WERI-Rb-1 (cell line): ENCODE results near the gene SLC15A5.

Experiments used
- DNase-seq: peaks from one replicate; pipeline ENCODE4 v3.0.0-alpha.2; 2020
- H3K27ac ChIP-seq: fragments of 250-450 bp; sonication (Bioruptor Pico); 2 replicates; pipeline ENCODE4 v1.5.1; 2020; ENCODE audit warnings: mild to moderate bottlenecking, moderate library complexity
- H3K27me3 ChIP-seq: fragments of 250-450 bp; sonication (Bioruptor Pico); 2 replicates; pipeline ENCODE4 v1.5.1; 2021; ENCODE audit warnings: mild to moderate bottlenecking, low read depth, moderate library complexity; ENCODE audit not compliant: insufficient read depth, severe bottlenecking
- H3K36me3 ChIP-seq: fragments of 250-450 bp; sonication (Bioruptor Pico); 2 replicates; pipeline ENCODE4 v1.5.1; 2020; ENCODE audit warnings: mild to moderate bottlenecking, moderate library complexity
- H3K4me3 ChIP-seq: 2 replicates; pipeline ENCODE4 v1.5.1; 2011; ENCODE audit warnings: low read depth, mild to moderate bottlenecking, control low read depth, low read length
- H3K9me3 ChIP-seq: fragments of 250-450 bp; sonication (Bioruptor Pico); 2 replicates; pipeline ENCODE4 v1.5.1; 2021; ENCODE audit warnings: mild to moderate bottlenecking, moderate library complexity; ENCODE audit not compliant: severe bottlenecking
- CTCF ChIP-seq: IDR thresholded peaks from 2 replicates; pipeline ENCODE4 v1.5.1; 2011; ENCODE audit warnings: low read depth, mild to moderate bottlenecking, control low read depth, inconsistent platforms, low read length

The SLC15A5 gene

GRCh38 chr12:16260206-16260605 is 17.3 kb downstream of the SLC15A5 start:
- Histone ChIP-seq H3K36me3 (no peaks in the 10 kb centered on the region), H3K9me3 (peaks cover 3% of the 10 kb centered on the region), H3K4me3 (no peak overlapping the region), H3K27ac (no peak overlapping the region), H3K27me3 (no peaks in the 10 kb centered on the region)
- no peak for DNase-seq
- no peak for TF ChIP-seq CTCF

- H3K27me3 ChIP-seq: no peaks in the 10 kb centered on the region
- no peaks in the 10 kb centered on the region for H3K36me3 ChIP-seq
- H3K9me3 ChIP-seq: peaks cover 3% of the 10 kb centered on the region
- no peak overlapping the region for H3K27ac ChIP-seq
- H3K4me3 ChIP-seq: no peak overlapping the region
- no peak for TF ChIP-seq CTCF
- DNase-seq: no peak
Measured at GRCh38 chr12:16258963-16259362, 18.5 kb downstream of the SLC15A5 start.

GRCh38 chr12:16246264-16246663 is 31.2 kb downstream of the SLC15A5 start:
- no peak for TF ChIP-seq CTCF
- Histone ChIP-seq H3K4me3 (no peak overlapping the region), H3K9me3 (no peaks in the 10 kb centered on the region), H3K36me3 (no peaks in the 10 kb centered on the region), H3K27me3 (no peaks in the 10 kb centered on the region), H3K27ac (no peak overlapping the region)
- DNase-seq: no peak

GRCh38 chr12:16245209-16245608 is 32.3 kb downstream of the SLC15A5 start:
- no peak for DNase-seq
- H3K4me3 ChIP-seq: no peak overlapping the region
- H3K27me3 ChIP-seq: no peaks in the 10 kb centered on the region
- no peak for TF ChIP-seq CTCF
- no peak overlapping the region for H3K27ac ChIP-seq
- no peaks in the 10 kb centered on the region for H3K36me3 ChIP-seq
- H3K9me3 ChIP-seq: no peaks in the 10 kb centered on the region

- no peak for TF ChIP-seq CTCF
- Histone ChIP-seq H3K36me3 (no peaks in the 10 kb centered on the region), H3K4me3 (no peak overlapping the region), H3K27me3 (no peaks in the 10 kb centered on the region), H3K9me3 (no peaks in the 10 kb centered on the region), H3K27ac (no peak overlapping the region)
- DNase-seq: no peak
Measured at GRCh38 chr12:16243487-16244412, 33.7 kb downstream of the SLC15A5 start.
